CMK (cell line): ENCODE measurements around the gene MTFR1L.

Experiments
- DNase-seq: peaks from one replicate; pipeline ENCODE4 v3.0.0-alpha.2; 2010; ENCODE audit warnings: low read depth

Gene MTFR1L

GRCh38 chr1:25808481-25809244, 11.1 kb upstream of the MTFR1L start:
- no peak for DNase-seq

GRCh38 chr1:25809283-25809926, 10.3 kb upstream of the MTFR1L start:
- DNase-seq: no peak

- DNase-seq: no peak
Measured at GRCh38 chr1:25809929-25810328, 9.8 kb upstream of the MTFR1L start.

- no peak for DNase-seq
Measured at GRCh38 chr1:25810341-25811299, 9.1 kb upstream of the MTFR1L start.

GRCh38 chr1:25811384-25812082, 8.2 kb upstream of the MTFR1L start:
- DNase-seq: no peak

DNA sequence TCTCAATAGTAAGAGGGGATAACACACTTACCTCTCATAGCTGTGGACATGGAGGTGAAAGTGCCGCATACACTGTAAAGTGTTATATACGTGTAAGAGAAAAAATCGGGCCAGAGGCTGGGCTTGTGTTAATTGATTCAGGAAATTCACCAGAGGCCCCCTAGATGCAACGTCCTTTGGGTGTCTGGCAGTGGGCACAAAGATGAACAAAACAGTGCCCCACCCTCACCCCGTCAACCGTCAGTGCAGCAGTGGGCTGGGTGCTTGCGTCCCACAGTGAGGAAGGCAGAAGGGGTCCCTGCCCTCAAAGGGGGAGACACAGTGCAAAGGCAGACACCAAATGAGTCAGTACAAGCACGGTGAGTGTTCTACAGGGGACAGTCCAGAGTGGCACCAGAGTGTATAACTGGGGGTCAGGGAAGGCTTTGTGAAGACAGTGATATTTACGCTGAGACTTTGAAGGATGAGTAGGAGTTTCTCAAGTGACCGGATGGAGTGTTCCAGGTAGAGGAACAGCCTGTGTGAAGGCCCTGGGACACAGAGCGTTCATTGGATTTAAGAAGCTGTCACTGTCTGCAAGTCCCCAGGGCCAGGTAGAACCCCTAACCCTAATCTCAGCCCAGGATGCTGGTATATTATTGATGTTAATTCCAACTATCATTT, 6.6 kb upstream of the MTFR1L start:
- no peak for DNase-seq

GRCh38 chr1:25813734-25814471, 5.9 kb upstream of the MTFR1L start:
- DNase-seq: no peak

- no peak for DNase-seq
Measured at GRCh38 chr1:25814549-25815087, 5.1 kb upstream of the MTFR1L start.

GRCh38 chr1:25815208-25816111, 4.3 kb upstream of the MTFR1L start:
- DNase-seq: no peak

DNA sequence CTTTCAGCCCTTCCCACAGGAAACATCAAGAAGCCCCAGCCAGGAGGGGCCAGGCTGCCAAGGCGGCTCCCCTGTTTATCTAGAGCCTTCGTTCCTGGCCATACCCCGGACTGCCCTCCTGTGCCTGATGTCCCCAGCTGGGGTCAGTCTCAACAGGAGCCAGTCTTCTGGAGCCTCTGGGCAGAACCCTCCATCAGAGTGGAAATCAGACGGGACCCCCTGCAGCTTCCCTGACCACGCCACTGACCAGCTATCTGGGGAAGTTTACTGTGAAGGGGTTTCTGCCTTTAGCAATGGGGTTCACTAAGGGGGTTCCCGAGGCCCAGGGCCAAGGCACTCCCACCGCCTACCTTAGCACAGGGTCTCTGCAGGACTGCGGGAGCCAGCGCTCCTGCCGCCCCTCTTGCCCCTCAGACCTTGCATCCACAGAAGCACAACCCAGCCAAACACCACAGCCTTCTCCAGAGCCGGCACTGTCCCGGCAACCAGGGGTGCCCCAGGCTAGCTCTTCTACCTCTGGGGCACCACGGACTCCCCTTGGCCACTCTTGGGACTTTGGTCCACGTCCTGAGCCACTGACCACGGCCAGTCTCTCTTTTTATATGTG, 3.5 kb upstream of the MTFR1L start:
- no peak for DNase-seq

DNA sequence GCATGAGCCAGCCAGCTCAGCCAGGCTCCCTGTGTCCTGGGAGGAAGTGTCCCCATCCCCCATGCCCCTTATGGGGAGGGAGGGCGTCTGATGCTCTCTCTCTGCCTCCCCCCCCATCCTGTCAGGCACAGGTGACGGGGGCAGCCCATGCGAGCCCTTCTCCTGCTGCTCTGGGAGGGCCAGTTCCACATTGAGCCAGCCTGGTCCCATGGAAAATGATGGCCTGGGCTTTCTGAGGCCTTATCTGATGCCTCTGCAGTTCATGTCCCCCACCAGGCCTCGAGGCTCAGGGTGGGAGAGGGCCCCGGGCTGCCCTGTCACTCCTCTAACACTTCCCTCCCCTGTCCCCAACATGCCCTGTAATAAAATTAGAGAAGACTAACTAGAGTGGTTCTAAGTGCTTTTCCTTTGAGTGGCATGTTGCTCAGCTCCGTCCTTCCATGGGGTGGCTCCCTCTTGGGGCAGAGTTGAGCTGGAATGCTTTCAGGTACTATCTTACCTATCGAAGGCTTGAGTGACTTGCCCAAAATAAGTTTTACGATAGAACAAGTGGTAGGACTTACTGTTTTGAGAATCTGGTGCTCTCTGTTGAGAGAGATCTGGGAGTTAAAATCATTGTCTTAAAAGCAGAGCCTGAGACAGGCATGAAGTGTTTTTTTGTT, 1.8 kb upstream of the MTFR1L start:
- DNase-seq: no peak

- no peak for DNase-seq
Measured at GRCh38 chr1:25818569-25818968, 1.2 kb upstream of the MTFR1L start.

- DNase-seq: no peak
Measured at GRCh38 chr1:25820247-25821111, 725 bp downstream of the MTFR1L start.

DNA sequence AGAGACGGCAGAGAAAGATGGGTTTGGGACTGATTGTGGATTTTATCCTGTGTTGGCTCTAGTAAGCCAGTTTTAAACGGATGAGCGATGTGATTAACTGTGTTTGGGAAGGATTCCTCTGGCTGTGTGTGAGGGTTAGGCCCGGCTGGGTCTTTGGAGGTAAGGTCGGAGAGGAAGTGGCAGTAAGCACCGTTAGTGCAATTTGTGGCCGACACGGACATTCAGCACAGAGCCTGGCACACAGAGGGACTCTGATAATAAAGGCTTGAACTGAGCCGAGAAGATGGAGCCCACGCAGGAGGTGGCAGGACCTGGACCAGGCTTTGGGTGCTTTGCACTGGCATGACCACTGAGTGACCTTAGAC, 1.3 kb downstream of the MTFR1L start:
- no peak for DNase-seq

GRCh38 chr1:25821630-25822091, 1.9 kb downstream of the MTFR1L start:
- no peak for DNase-seq

- DNase-seq: no peak
Measured at GRCh38 chr1:25825605-25826004, 5.9 kb downstream of the MTFR1L start.

- DNase-seq: no peak
Measured at GRCh38 chr1:25826571-25826970, 6.8 kb downstream of the MTFR1L start.
